ENCODE data around the gene NABP1.

DNA sequence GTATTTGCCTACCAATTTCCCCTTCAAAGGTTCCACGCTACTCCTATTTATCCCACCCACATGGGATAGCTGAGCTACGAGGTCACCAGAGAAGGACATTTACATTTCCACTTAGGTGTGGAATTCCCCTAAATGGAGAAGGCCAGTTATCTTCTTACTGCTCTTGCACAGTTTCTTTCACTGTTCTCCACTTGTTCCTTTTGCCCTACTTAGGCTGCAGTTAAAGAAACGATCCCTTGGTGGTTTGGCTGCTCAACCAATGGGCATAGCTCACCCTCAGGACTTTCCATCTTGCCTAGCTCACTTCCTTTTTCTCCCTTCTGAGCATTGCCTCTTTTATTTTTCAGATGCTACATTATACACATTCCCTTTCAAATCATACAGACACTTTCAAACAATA, 11.2 kb upstream of the NABP1 start:
- TF ChIP-seq, protein P1, sequence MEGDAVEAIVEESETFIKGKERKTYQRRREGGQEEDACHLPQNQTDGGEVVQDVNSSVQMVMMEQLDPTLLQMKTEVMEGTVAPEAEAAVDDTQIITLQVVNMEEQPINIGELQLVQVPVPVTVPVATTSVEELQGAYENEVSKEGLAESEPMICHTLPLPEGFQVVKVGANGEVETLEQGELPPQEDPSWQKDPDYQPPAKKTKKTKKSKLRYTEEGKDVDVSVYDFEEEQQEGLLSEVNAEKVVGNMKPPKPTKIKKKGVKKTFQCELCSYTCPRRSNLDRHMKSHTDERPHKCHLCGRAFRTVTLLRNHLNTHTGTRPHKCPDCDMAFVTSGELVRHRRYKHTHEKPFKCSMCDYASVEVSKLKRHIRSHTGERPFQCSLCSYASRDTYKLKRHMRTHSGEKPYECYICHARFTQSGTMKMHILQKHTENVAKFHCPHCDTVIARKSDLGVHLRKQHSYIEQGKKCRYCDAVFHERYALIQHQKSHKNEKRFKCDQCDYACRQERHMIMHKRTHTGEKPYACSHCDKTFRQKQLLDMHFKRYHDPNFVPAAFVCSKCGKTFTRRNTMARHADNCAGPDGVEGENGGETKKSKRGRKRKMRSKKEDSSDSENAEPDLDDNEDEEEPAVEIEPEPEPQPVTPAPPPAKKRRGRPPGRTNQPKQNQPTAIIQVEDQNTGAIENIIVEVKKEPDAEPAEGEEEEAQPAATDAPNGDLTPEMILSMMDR (IDR thresholded peaks at IDR 0.05; ENCODE audit: low read depth, low read length) = no peak
- TF ChIP-seq MYC (IDR thresholded peaks at IDR 0.05; ENCODE audit: low read depth, low read length) (no peak), POLR2A (IDR thresholded peaks at IDR 0.05; ENCODE audit: extremely low read depth, insufficient read length) (no peak), MAX (IDR thresholded peaks at IDR 0.05; ENCODE audit: low read depth, low read length) (0 out of 2 replicates have a peak, but pooled peaks have one; percentile 2)

Data from NB4 (cell line).